Stimulated activated CD8-positive, alpha-beta memory T cell treated with anti-CD3 and anti-CD28 coated beads, Interleukin-12 subunit alpha, Interleukin-12 subunit beta, amount 100 ng/mL, for 4 hours (primary cell): Measurements from ENCODE around the gene KLHL14.
"Not testable (repeated sequence)": the region's sequence is repeated elsewhere in the genome, so short reads cannot be mapped to it uniquely, and the experiment has no call there.

Experiments used
- DNase-seq: peaks from one replicate; pipeline ENCODE4 v3.0.0-alpha.2; 2020; ENCODE audit warnings: low read depth

The KLHL14 gene

GRCh38 chr18:32714571-32715148 lies 58.2 kb downstream of the KLHL14 start:
- DNase-seq, result no peak

- DNase-seq, result no peak
These were observed 60.0 kb downstream of the KLHL14 start for GRCh38 chr18:32712860-32713259.

- DNase-seq, result no peak
These were observed 61.0 kb downstream of the KLHL14 start for GRCh38 chr18:32711862-32712261.

- DNase-seq, result no peak
These were observed 65.2 kb downstream of the KLHL14 start for GRCh38 chr18:32707586-32707985.

GRCh38 chr18:32707147-32707546 lies 65.7 kb downstream of the KLHL14 start:
- DNase-seq, result no peak

- DNase-seq, result no peak
These were observed 71.5 kb downstream of the KLHL14 start for GRCh38 chr18:32701313-32701712.

- DNase-seq, result no peak
These were observed 74.7 kb downstream of the KLHL14 start for GRCh38 chr18:32698153-32698552.

- no peak for DNase-seq
These were observed 76.4 kb downstream of the KLHL14 start for GRCh38 chr18:32696376-32696775.

- DNase-seq, result no peak
These were observed 77.3 kb downstream of the KLHL14 start for GRCh38 chr18:32695534-32695933.

- no peak for DNase-seq
These were observed 84.0 kb downstream of the KLHL14 start for GRCh38 chr18:32688821-32689220.

GRCh38 chr18:32684940-32685339 lies 87.9 kb downstream of the KLHL14 start:
- no peak for DNase-seq

GRCh38 chr18:32684096-32684495 lies 88.7 kb downstream of the KLHL14 start:
- no peak for DNase-seq

- DNase-seq, result no peak
These were observed 89.8 kb downstream of the KLHL14 start for GRCh38 chr18:32683044-32683443.

- no peak for DNase-seq
These were observed 95.2 kb downstream of the KLHL14 start for GRCh38 chr18:32677578-32677977.

- no peak for DNase-seq
These were observed 98.3 kb downstream of the KLHL14 start for GRCh38 chr18:32674491-32674890.

GRCh38 chr18:32672398-32672797 lies 100.4 kb downstream of the KLHL14 start:
- DNase-seq, result no peak

- no peak for DNase-seq
These were observed 102.1 kb downstream of the KLHL14 start for GRCh38 chr18:32670727-32671126.

- DNase-seq, result no peak
These were observed 103.2 kb downstream of the KLHL14 start for GRCh38 chr18:32669549-32670165.

- DNase-seq, result no peak
These were observed 103.9 kb downstream of the KLHL14 start for GRCh38 chr18:32668956-32669355.

GRCh38 chr18:32661486-32662299 lies 111.1 kb downstream of the KLHL14 start:
- no peak for DNase-seq

- not testable (repeated sequence) for DNase-seq
These were observed 118.3 kb downstream of the KLHL14 start for GRCh38 chr18:32654507-32654906.

GRCh38 chr18:32637659-32638058 lies 135.2 kb downstream of the KLHL14 start:
- DNase-seq, result not testable (repeated sequence)

- DNase-seq, result no peak
These were observed 135.6 kb downstream of the KLHL14 start for GRCh38 chr18:32637226-32637625.
